ENCODE data around the gene GPX1. TPM values are rescaled to one million over a fixed set of nuclear protein-coding genes. Genes with fewer than 3 reads are reported as not detected.
"Not testable (repeated sequence)": the region's sequence is repeated elsewhere in the genome, so short reads cannot be mapped to it uniquely, and the experiment has no call there.

The GPX1 gene
- polyA plus RNA-seq, 2 of the 4 experiments (the other 2 are of a cell fraction): 150 to 271 TPM

DNA sequence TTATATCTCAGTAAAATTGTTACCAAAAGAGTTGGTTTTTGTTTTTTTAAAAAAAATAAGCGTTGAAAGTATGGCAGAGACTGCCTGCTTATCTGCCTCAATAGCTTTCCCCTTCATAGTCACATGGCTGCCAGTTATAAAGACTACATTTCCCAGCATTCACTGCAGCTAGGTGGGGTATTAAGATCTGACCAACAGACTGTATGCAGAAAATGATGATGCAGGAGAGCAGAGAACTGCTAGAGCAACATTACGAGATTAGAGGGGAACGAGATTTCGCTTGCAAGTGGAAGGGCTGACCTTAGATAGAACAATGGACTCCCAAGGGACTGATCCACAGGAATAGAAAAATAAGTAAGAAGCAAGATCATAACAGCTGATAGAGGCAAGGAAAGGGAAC, 39.3 kb upstream of the GPX1 start:
- ATAC-seq: peak; percentile 65 to 75; a peak in 4 of 6 replicates
- H3K9me3 ChIP-seq: no peaks in the 10 kb centered on the region
- peaks cover 14% of the 10 kb centered on the region; the same call in 1 of the 3 replicates for H3K4me1 ChIP-seq
- H3K4me3 ChIP-seq: no peak overlapping the region
- no peak overlapping the region for H3K27ac ChIP-seq
- WGBS (ENCODE audit: missing lambda C conversion rate): 72% methylated on average over 4 of the region's 4 CpGs
- ChIA-PET CTCF (no interaction called here), POLR2A (interaction anchor here (1.0 kb wide), 1 partner anchor 14 kb away, joined by 4 read pairs; the partner anchor contains the start of genes RHOA and TCTA)
- DNase-seq (ENCODE audit: low read depth in 1 of 2, low spot score in 1 of 2): peak in 1 of 2 experiments; percentile 30
- TF ChIP-seq MAZ (IDR thresholded peaks at IDR 0.05; ENCODE audit: borderline replicate concordance, low read depth, low read length) (no peak), NPAS2 (CRISPR knock-in tag; IDR thresholded peaks at IDR 0.05; ENCODE audit: borderline replicate concordance) (no peak), JUN (IDR thresholded peaks at IDR 0.05) (no peak), RARB (CRISPR knock-in tag; IDR thresholded peaks at IDR 0.05) (no peak), RFX5 (IDR thresholded peaks at IDR 0.05) (no peak)
- TF ChIP-seq, protein P1, sequence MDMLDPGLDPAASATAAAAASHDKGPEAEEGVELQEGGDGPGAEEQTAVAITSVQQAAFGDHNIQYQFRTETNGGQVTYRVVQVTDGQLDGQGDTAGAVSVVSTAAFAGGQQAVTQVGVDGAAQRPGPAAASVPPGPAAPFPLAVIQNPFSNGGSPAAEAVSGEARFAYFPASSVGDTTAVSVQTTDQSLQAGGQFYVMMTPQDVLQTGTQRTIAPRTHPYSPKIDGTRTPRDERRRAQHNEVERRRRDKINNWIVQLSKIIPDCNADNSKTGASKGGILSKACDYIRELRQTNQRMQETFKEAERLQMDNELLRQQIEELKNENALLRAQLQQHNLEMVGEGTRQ (IDR thresholded peaks at IDR 0.05): 0 out of 2 replicates have a peak, but pooled peaks have one; percentile 14
- TF ChIP-seq, protein P2, sequence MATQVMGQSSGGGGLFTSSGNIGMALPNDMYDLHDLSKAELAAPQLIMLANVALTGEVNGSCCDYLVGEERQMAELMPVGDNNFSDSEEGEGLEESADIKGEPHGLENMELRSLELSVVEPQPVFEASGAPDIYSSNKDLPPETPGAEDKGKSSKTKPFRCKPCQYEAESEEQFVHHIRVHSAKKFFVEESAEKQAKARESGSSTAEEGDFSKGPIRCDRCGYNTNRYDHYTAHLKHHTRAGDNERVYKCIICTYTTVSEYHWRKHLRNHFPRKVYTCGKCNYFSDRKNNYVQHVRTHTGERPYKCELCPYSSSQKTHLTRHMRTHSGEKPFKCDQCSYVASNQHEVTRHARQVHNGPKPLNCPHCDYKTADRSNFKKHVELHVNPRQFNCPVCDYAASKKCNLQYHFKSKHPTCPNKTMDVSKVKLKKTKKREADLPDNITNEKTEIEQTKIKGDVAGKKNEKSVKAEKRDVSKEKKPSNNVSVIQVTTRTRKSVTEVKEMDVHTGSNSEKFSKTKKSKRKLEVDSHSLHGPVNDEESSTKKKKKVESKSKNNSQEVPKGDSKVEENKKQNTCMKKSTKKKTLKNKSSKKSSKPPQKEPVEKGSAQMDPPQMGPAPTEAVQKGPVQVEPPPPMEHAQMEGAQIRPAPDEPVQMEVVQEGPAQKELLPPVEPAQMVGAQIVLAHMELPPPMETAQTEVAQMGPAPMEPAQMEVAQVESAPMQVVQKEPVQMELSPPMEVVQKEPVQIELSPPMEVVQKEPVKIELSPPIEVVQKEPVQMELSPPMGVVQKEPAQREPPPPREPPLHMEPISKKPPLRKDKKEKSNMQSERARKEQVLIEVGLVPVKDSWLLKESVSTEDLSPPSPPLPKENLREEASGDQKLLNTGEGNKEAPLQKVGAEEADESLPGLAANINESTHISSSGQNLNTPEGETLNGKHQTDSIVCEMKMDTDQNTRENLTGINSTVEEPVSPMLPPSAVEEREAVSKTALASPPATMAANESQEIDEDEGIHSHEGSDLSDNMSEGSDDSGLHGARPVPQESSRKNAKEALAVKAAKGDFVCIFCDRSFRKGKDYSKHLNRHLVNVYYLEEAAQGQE (IDR thresholded peaks at IDR 0.05): no peak
- TF ChIP-seq, protein P3, sequence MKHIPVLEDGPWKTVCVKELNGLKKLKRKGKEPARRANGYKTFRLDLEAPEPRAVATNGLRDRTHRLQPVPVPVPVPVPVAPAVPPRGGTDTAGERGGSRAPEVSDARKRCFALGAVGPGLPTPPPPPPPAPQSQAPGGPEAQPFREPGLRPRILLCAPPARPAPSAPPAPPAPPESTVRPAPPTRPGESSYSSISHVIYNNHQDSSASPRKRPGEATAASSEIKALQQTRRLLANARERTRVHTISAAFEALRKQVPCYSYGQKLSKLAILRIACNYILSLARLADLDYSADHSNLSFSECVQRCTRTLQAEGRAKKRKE (CRISPR knock-in tag; IDR thresholded peaks at IDR 0.05; ENCODE audit: low read depth): no peak
- no peak overlapping the region for H3K4me2 ChIP-seq
- FAIRE-seq: no peak

DNA sequence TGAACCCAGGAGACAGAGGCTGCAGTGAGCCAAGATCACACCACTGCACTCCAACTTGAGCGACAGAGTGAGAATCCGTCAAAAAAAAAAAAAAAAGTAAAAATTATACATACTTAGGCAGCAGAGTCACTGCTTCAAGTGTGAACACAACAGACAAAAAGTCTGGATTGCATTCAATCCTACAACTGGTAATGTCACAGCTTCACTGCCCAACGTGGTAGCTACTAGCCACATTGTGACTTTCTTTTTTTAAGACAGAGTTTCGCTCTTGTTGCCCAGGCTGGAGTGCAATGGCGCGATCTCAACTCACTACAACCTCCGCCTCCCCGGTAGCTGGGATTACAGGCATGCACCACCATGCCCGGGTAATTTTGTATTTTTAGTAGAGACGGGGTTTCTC, 33.2 kb upstream of the GPX1 start:
- H3K9me3 ChIP-seq; H3K4me2 ChIP-seq; DNase-seq (ENCODE audit: low read depth in 1 of 2, low spot score in 1 of 2); H3K27ac ChIP-seq; CTCF ChIA-PET; H3K4me3 ChIP-seq; H3K4me1 ChIP-seq; FAIRE-seq; ATAC-seq: not testable (repeated sequence)
- POLR2A ChIA-PET: interaction anchor here (0.7 kb wide), 1 partner anchor 21 kb away, joined by 3 read pairs; no protein-coding TSS in a partner anchor
- WGBS (ENCODE audit: missing lambda C conversion rate): 87% methylated on average over 10 of the region's 10 CpGs

DNA sequence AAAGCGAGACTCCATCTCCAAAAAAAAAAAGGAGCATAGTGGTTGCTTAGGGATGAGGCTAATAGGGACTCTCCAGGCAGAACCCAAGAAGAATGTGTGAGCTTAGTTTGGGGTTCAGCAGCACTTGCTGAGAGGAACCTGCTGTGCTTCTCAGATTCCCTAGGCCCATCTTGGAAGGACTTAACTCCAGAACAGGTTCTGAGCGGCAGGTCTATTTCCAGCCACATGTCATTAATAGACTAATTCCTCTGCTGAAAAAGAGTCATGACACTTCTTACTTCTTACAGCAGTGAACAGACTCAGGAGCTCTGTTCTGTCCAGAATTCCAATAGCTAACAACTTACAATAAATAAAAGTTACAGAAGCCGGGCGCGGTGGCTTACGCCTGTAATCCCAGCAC, 31.1 kb upstream of the GPX1 start:
- ChIA-PET POLR2A (interaction anchor here (0.8 to 1.2 kb wide), 2 partner anchors 22 to 31 kb away, joined by 3 read pairs; no protein-coding TSS in a partner anchor), CTCF (no interaction called here)
- WGBS (ENCODE audit: missing lambda C conversion rate): 95% methylated on average over 6 of the region's 6 CpGs

DNA sequence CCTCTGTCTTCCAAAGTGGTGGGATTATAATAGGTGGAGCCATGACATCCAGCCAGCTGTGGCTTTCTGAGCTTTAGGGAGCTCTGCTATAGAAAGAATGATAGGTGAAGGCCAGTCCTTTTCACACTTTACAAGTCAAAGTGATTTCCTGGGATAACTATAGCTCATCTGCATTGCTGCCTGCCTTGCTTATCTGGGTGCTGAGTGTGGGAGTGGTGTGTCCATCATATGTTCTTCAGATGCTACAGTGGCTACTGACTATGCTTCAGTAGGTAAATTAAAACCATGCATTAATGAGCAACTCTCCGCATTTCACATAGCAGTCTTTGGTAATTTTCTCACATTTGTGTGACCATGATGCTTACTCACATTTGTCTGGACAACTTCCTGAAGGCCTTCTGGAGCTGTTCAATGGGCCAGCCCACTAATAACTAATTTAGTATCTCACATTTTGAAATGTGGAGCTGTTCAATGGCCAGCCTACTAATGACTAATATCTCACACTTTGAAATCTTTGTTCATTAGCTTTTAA, 30.2 kb upstream of the GPX1 start:
- FAIRE-seq: no peak
- no peak overlapping the region for H3K4me3 ChIP-seq
- DNase-seq (ENCODE audit: low read depth in 1 of 2, low spot score in 1 of 2): no peak
- H3K4me1 ChIP-seq: peaks cover 10% of the 10 kb centered on the region
- no peak overlapping the region for H3K4me2 ChIP-seq
- H3K9me3 ChIP-seq: no peaks in the 10 kb centered on the region
- WGBS (ENCODE audit: missing lambda C conversion rate): 80% methylated on average over 1 of the region's 1 CpG
- ChIA-PET POLR2A (no interaction called here), CTCF (interaction anchor here (1.0 kb wide), 1 partner anchor 32 kb away, joined by 3 read pairs; no protein-coding TSS in a partner anchor)
- no peak overlapping the region for H3K27ac ChIP-seq
- 0 out of 6 replicates have a peak, but pooled peaks of 1 of the 2 experiments have one; percentile 19 for ATAC-seq
- TF ChIP-seq NPAS2 (CRISPR knock-in tag; IDR thresholded peaks at IDR 0.05; ENCODE audit: borderline replicate concordance) (no peak), FOXS1 (CRISPR knock-in tag; IDR thresholded peaks at IDR 0.05) (no peak), RNF2 (IDR thresholded peaks at IDR 0.05; ENCODE audit: borderline replicate concordance, low read depth) (no peak), EHMT2 (IDR thresholded peaks at IDR 0.05; ENCODE audit: low read depth) (no peak), FOSL2 (IDR thresholded peaks at IDR 0.05) (no peak), FOSL2 (CRISPR knock-in tag; IDR thresholded peaks at IDR 0.05) (no peak), ZC3H11A (IDR thresholded peaks at IDR 0.05) (no peak)
- TF ChIP-seq, protein P4, sequence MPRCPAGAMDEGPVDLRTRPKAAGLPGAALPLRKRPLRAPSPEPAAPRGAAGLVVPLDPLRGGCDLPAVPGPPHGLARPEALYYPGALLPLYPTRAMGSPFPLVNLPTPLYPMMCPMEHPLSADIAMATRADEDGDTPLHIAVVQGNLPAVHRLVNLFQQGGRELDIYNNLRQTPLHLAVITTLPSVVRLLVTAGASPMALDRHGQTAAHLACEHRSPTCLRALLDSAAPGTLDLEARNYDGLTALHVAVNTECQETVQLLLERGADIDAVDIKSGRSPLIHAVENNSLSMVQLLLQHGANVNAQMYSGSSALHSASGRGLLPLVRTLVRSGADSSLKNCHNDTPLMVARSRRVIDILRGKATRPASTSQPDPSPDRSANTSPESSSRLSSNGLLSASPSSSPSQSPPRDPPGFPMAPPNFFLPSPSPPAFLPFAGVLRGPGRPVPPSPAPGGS (IDR thresholded peaks at IDR 0.05): no peak
- TF ChIP-seq, protein P5, sequence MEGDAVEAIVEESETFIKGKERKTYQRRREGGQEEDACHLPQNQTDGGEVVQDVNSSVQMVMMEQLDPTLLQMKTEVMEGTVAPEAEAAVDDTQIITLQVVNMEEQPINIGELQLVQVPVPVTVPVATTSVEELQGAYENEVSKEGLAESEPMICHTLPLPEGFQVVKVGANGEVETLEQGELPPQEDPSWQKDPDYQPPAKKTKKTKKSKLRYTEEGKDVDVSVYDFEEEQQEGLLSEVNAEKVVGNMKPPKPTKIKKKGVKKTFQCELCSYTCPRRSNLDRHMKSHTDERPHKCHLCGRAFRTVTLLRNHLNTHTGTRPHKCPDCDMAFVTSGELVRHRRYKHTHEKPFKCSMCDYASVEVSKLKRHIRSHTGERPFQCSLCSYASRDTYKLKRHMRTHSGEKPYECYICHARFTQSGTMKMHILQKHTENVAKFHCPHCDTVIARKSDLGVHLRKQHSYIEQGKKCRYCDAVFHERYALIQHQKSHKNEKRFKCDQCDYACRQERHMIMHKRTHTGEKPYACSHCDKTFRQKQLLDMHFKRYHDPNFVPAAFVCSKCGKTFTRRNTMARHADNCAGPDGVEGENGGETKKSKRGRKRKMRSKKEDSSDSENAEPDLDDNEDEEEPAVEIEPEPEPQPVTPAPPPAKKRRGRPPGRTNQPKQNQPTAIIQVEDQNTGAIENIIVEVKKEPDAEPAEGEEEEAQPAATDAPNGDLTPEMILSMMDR (IDR thresholded peaks at IDR 0.05): no peak
- TF ChIP-seq, protein P6, sequence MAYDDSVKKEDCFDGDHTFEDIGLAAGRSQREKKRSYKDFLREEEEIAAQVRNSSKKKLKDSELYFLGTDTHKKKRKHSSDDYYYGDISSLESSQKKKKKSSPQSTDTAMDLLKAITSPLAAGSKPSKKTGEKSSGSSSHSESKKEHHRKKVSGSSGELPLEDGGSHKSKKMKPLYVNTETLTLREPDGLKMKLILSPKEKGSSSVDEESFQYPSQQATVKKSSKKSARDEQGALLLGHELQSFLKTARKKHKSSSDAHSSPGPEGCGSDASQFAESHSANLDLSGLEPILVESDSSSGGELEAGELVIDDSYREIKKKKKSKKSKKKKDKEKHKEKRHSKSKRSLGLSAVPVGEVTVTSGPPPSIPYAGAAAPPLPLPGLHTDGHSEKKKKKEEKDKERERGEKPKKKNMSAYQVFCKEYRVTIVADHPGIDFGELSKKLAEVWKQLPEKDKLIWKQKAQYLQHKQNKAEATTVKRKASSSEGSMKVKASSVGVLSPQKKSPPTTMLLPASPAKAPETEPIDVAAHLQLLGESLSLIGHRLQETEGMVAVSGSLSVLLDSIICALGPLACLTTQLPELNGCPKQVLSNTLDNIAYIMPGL (CRISPR knock-in tag; IDR thresholded peaks at IDR 0.05; ENCODE audit: borderline replicate concordance): no peak

More for the DNA sequence above, 31.1 kb upstream of the GPX1 start:
- Histone ChIP-seq H3K4me3 (no peak overlapping the region), H3K4me1 (peaks cover 10% of the 10 kb centered on the region), H3K4me2 (no peak overlapping the region), H3K9me3 (no peaks in the 10 kb centered on the region), H3K27ac (no peak overlapping the region)
- no peak for TF ChIP-seq TFCP2L1 (CRISPR knock-in tag; IDR thresholded peaks at IDR 0.05)
- FAIRE-seq (no peak), DNase-seq (ENCODE audit: low read depth in 1 of 2, low spot score in 1 of 2) (no peak), ATAC-seq (0 out of 6 replicates have a peak, but pooled peaks of 1 of the 2 experiments have one; percentile 19)
